ENCODE data around the gene BTBD1.
A peak's percentile ranks its signal among the peaks of the same experiment; 100 is the strongest.
"Not testable (repeated sequence)": the region's sequence is repeated elsewhere in the genome, so short reads cannot be mapped to it uniquely, and the experiment has no call there.

Gene BTBD1

GRCh38 chr15:83053151-83053550 is 13.9 kb downstream of the BTBD1 start:
- no peak for DNase-seq

GRCh38 chr15:83046558-83047127 is 20.4 kb downstream of the BTBD1 start:
- DNase-seq, result no peak

DNA sequence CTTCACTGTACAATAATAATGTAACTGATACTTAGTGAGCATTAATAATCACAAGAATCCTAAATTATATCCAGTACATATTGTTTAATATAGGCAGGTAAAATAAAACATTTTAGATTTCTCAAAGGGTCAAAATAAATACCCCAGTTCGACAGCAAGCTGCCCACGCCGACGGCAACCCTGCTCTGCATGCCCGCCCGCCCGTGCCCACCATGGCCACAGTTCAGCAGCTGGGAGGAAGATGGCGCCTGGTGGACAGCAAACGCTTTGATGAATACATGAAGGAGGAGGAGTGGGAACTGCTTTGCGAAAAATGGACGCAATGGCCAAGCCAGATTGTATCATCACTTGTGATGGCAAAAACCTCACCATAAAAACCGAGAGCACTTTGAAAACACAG is 22.9 kb downstream of the BTBD1 start:
- DNase-seq, result no peak

- no peak for DNase-seq
Observed at GRCh38 chr15:83039206-83039605, 27.8 kb downstream of the BTBD1 start.

DNA sequence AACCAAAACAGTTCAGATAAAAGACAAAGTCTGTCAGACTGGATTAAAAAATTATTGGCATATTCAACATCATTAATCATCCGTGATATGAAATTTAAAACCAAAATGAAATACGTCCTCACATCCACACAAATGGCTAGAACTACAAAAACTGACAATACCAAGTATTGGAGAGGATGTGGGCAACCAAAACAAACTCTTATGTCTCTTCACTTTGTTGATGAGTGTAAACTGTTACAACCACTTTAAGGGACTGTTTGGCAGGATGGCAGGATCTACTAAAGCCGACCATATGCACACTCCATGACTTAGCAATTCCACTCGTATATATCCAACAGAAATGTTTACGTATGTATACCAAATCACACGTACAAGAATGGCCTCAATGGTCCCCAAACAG is 30.8 kb downstream of the BTBD1 start:
- no peak for DNase-seq

GRCh38 chr15:83031234-83031633 is 35.8 kb downstream of the BTBD1 start:
- DNase-seq, result not testable (repeated sequence)

DNA sequence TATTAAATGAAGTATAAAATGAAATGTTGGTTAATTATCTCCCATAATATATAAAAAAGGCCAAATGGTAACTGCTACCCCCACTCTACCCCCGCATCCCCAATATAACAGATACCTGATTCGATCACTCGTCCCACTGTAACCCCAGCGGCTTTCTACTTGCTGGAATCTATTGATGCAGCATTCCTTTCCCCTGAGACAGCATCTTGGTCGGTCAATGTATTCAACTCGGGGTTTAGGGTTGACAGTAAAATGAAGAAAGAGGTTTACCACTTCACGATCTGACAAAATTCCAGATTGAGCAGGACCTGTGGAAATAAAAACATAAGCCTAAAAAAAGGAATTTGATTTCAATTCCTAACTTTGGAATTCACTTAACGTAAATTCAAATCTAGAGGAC is 37.0 kb downstream of the BTBD1 start:
- DNase-seq, result no peak

DNA sequence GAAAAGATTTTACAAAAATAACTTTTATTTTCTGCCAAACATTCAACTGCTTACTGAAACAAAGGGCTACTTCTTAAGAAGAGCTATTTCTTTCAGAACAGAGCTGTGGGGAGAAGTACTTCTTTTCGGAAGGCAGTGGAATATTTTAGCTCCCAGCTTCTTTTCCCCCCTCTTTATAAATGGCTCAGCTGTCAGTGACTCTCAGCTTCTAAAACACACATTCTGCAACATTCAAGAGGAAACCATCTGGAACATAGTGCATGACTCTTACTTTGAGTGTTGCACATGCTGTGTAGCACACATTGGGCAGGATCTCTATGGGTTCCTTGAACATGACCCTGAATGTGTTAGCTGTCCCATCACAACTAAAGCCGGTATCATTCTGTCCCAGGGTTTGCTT is 48.6 kb downstream of the BTBD1 start:
- DNase-seq, result no peak

DNA sequence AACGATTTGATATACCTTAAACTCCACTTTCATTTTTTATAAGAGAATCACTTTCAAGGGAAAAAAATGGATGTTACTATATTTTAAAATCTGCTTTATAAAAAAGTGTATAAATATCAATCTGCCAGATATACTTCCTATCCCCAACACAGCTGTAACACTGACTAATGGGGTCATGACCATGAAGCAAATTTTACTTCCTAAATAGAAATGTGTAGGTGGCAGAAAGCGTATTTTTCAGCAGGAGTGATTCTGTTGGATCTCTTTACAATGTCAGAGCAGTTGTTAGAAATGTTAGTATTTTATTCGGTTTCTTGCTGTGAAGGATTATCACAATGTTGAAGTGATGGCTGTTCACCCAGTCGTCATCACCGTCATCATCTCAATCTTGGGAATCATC is 50.1 kb downstream of the BTBD1 start:
- no peak for DNase-seq

GRCh38 chr15:83015361-83015760 is 51.7 kb downstream of the BTBD1 start:
- DNase-seq, result no peak

- no peak for DNase-seq
Observed at GRCh38 chr15:83014205-83014653, 52.8 kb downstream of the BTBD1 start.

- DNase-seq, result no peak
Observed at GRCh38 chr15:83012636-83013035, 54.4 kb downstream of the BTBD1 start.

- DNase-seq, result peak; percentile 21 to 29
Observed at GRCh38 chr15:83012076-83012426, 55.0 kb downstream of the BTBD1 start.

DNA sequence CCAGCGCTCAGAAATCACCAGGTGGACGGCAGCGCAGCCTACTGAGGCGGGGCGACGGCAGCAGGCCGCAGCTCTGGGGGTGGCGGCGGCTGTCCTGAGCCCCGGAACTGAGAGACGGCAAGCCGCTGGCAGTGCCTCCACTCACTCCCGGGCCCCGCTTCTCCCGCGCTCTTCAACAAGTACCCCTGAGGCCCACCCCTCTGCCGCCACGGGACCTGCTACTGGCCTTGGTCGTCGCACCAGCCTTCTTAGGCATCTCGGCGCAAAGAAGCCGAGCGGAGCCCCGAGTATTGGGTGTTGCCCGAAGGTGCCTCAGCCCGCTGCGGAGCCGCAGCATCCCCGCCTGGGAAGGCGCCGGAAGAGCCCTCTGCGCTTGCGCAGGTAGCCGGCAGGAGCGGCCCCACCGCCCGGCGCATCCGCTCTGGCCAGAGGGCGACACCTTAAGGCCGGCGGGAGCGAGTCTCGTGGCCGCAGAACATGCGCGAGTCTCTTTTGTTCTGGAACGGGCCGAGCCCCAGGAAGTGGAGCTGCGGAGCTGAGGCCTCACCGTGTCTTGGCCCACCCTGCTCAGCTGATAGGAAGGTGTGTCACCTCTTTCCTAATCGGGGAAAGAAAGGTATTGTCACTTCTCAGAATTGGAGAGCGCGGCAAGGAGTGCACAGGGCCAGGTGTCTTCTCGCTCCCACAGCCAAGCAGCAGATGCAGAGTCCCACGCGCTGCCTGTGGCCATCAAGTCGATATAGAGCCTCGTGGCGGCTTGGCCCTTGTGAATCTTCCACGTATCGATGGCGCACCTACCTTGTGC is 55.6 kb downstream of the BTBD1 start, which contains the start of gene C15orf40:
TSS of gene C15orf40 (minus strand) at position 369 of the 805 bp plus-strand sequence. CDS start at position 337, 32 bp downstream.
- DNase-seq, result peak; percentile 85 to 90

- peak; percentile 65 to 70 for DNase-seq
Observed at GRCh38 chr15:83010709-83011270, 56.3 kb downstream of the BTBD1 start.

- not testable (repeated sequence) for DNase-seq
Observed at GRCh38 chr15:83000672-83001031, 66.4 kb downstream of the BTBD1 start.

DNA sequence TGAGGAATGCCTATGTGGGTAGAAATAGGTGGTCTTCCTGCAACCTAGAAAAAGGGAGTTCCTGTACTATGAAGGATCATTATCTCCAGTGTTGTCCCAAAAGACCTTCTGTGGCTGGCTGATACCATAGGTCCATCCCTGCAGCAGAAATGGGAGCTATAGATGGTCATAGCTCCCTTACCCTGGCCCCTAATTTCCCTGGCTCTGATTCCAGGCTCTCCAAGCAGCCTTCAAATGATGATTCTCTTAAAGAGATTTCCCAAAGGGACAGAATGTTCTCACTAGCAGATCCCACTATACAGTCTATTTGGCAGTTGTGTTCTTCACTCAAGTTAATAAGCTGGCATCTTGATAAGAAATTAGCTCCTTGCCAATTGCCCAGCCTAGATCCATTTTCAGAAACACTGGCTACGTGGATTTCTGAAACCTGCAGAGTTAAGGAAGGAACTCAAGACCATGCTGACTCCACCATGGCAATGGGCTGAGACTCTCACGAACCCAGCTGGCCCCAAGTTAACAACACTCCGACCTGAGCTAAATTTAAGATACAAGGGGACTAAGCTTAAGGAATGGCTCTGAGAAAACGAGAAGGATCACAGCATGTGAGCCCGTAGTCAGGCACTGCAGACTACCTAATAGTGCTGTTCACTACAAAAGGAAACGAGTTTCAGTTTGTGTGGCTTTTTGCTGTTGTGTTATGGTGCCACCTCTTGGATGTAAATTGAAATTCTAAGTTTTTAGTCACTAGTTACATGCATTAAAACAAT is 67.0 kb downstream of the BTBD1 start:
- DNase-seq, result peak; percentile 38 to 55

- no peak for DNase-seq
Observed at GRCh38 chr15:82999426-82999825, 67.6 kb downstream of the BTBD1 start.

DNA sequence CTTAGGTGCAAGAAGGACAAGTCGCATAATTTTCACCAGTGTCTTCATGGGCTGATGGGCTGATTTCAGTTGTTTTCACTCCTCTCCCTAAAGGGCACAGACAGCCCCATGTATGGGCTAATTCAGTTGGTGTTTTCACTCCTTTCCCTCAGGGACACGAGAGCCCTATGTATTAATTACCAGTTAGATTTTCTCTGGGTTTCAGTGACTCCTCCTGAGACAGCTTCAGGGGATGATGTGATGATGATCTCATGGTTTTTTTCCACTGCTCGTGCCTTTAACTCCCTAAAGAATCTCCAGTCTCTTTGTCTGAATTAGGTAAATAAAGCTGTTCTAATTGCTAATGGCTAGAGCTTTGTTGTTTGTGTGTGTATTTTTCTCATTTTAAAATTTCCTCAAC is 71.1 kb downstream of the BTBD1 start:
- no peak for DNase-seq

DNA sequence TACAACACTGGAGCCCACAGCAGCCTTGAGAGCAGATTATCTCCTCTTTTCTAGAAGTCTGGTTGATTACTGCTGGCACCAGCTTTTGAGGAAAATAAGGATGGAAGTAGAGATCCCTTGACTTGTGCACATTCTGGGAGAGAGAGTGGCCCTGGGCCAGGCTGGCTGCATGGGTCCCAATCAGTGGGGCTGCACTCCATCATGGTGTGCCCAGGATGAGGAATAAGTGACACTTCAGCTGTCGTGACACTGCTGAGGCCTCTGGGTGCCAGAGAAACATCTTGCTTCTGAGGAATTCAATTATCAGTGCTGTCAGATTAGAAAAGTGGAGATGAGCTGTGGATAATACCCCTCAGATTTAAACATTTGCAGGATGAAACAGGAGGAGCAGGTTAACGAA is 72.0 kb downstream of the BTBD1 start:
- no peak for DNase-seq

DNA sequence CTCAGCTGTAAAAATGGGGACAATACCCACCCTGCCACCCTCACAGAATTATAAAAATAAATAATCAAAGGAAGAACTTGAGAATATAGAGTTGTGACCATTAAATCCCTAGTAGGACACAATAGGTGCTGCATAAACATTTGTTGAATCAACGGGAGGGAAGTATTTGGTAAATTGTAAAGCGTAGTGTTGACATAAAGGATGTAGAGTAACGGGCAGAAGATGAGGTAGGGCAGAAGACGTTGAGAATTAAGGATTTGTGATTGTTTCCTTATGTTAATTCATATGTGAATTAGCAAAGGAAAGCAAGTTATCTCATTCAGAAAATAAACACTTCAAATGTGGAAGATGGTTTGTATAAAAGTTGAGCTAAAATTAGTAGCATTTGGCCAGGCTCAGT is 73.9 kb downstream of the BTBD1 start:
- DNase-seq, result no peak

DNA sequence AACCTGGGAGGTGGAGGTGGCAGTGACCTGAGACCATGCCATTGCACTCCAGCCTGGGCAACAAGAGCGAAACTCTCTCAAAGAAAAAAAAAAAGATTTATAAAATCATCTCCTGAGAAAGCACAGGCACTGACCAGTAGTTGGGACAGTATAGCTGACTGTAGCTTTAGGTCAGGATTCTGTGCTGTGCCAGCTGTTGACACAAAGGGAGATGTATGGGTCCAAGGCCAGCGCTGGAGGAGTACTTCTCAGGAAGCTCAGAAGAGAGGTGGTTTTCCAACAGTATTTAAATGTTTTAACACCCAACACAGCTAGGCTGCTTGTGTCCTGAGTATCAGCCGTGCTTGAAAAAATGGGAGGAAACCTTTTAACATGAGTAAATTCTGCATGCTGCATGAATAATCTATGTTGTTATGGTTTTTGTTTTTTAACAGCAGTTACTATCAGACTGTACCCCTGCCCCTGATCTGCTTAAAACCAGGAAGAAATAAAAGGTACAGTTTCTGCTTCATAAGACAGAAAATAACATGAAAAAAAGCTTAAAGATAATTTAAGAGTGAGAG is 74.5 kb downstream of the BTBD1 start:
- no peak for DNase-seq

GRCh38 chr15:82986442-82986780 is 80.6 kb downstream of the BTBD1 start:
- no peak for DNase-seq

Measured in SHP77 (cell line).